WTC11 (cell line): ENCODE data around the gene BMPER. TPM values are rescaled to one million over a fixed set of nuclear protein-coding genes. Genes with fewer than 3 reads are reported as not detected.

Experiments
- ATAC-seq: fragments of 200-7000 bp; cut with Tn5 transposase; 2 replicates; pipeline ENCODE4 v1.10.0; 2021; ENCODE audit warnings: mild to moderate bottlenecking, moderate library complexity
- CTCF ChIA-PET: fragments of 300-600 bp; sonication (Branson Sonifier 250); formaldehyde crosslinking; loops from one replicate; lab custom pipeline; 2021; ENCODE audit warnings: antibody characterized with exemption; lab: Charles Lee
- POLR2A ChIA-PET: fragments of 350-600 bp; sonication (Branson Sonifier 250); formaldehyde crosslinking; loops from one replicate; lab custom pipeline; 2021; ENCODE audit warnings: antibody characterized with exemption; lab: Charles Lee
- DNase-seq: peaks from one replicate; pipeline ENCODE4 v3.0.0; 2021; ENCODE audit warnings: low spot score
- H3K27ac Mint-ChIP-seq: 2 replicates; pipeline ENCODE4 v1.8.0; 2021; ENCODE audit warnings: mixed read lengths
- H3K27me3 Mint-ChIP-seq: 2 replicates; pipeline ENCODE4 v1.8.0; 2021; ENCODE audit warnings: low read depth, mild to moderate bottlenecking, moderate library complexity, mixed read lengths
- H3K36me3 Mint-ChIP-seq: 2 replicates; pipeline ENCODE4 v1.8.0; 2021; ENCODE audit warnings: mixed read lengths
- H3K4me1 Mint-ChIP-seq: 2 replicates; pipeline ENCODE4 v1.8.0; 2022; ENCODE audit warnings: mixed read lengths
- H3K4me3 Mint-ChIP-seq: 2 replicates; pipeline ENCODE4 v1.8.0; 2021; ENCODE audit warnings: mild to moderate bottlenecking, moderate library complexity, mixed read lengths
- H3K9me3 Mint-ChIP-seq: 2 replicates; pipeline ENCODE4 v1.8.0; 2021; ENCODE audit warnings: mixed read lengths
- AFF4 ChIP-seq: sonication (generic); formaldehyde crosslinking; IDR thresholded peaks from 2 replicates; pipeline ENCODE4 v1.8.1; 2023; ENCODE audit warnings: mild to moderate bottlenecking, missing genetic modification reagents, borderline replicate concordance
- CREM ChIP-seq: sonication (generic); formaldehyde crosslinking; IDR thresholded peaks from 2 replicates; pipeline ENCODE4 v1.8.1; 2022; ENCODE audit warnings: mild to moderate bottlenecking, missing genetic modification reagents, moderate library complexity
- ESRRA ChIP-seq: sonication (generic); formaldehyde crosslinking; IDR thresholded peaks from 2 replicates; pipeline ENCODE4 v1.8.1; 2022; ENCODE audit warnings: mild to moderate bottlenecking, missing genetic modification reagents, borderline replicate concordance
- FOXP1 ChIP-seq: sonication (generic); formaldehyde crosslinking; IDR thresholded peaks from 2 replicates; pipeline ENCODE4 v1.8.0; 2022; ENCODE audit warnings: missing genetic modification reagents, mild to moderate bottlenecking, moderate library complexity, borderline replicate concordance
- JAZF1 ChIP-seq: fragments of 250-450 bp; sonication (Bioruptor Pico); IDR thresholded peaks from 2 replicates; pipeline ENCODE4 v1.9.0; 2021; ENCODE audit warnings: moderate library complexity, mild to moderate bottlenecking, inconsistent platforms
- NR2C2 ChIP-seq: sonication (generic); formaldehyde crosslinking; IDR thresholded peaks from 2 replicates; pipeline ENCODE4 v1.8.0; 2022; ENCODE audit warnings: mild to moderate bottlenecking, missing genetic modification reagents
- STAT6 ChIP-seq: sonication (generic); formaldehyde crosslinking; conservative IDR thresholded peaks from 2 replicates; pipeline ENCODE4 v1.8.1; 2023; ENCODE audit warnings: mild to moderate bottlenecking, low read depth, missing genetic modification reagents, moderate library complexity
- ZNF219 ChIP-seq: sonication (generic); formaldehyde crosslinking; IDR thresholded peaks from 2 replicates; pipeline ENCODE4 v1.8.0; 2023; ENCODE audit warnings: missing genetic modification reagents, mild to moderate bottlenecking, borderline replicate concordance
- ZNF317 ChIP-seq: sonication (generic); formaldehyde crosslinking; IDR thresholded peaks from 2 replicates; pipeline ENCODE4 v1.8.1; 2023; ENCODE audit warnings: low read depth, mild to moderate bottlenecking, moderate library complexity, missing genetic modification reagents, borderline replicate concordance
- ZNF416 ChIP-seq: fragments of 250-450 bp; sonication (Bioruptor Pico); IDR thresholded peaks from 2 replicates; pipeline ENCODE4 v1.9.0; 2021; ENCODE audit warnings: mild to moderate bottlenecking, inconsistent platforms
- total RNA-seq: library from RNA; stranded (reverse); gene quantifications from 3 replicates; pipeline ENCODE4 v1.2.3, GENCODE V29; 2021
- TF ChIP-seq, protein P1 (sequence below): fragments of 250-450 bp; sonication (Bioruptor Pico); IDR thresholded peaks from 2 replicates; pipeline ENCODE4 v1.8.0; 2021; ENCODE audit warnings: mild to moderate bottlenecking
- TF ChIP-seq, protein P2 (sequence below): sonication (generic); formaldehyde crosslinking; IDR thresholded peaks from 2 replicates; pipeline ENCODE4 v1.8.1; 2022; ENCODE audit warnings: low read depth, mild to moderate bottlenecking, moderate library complexity, missing genetic modification reagents, borderline replicate concordance
- TF ChIP-seq, protein P3 (sequence below): sonication (generic); formaldehyde crosslinking; IDR thresholded peaks from 2 replicates; pipeline ENCODE4 v1.8.0; 2022; ENCODE audit warnings: mild to moderate bottlenecking, missing genetic modification reagents
- TF ChIP-seq, protein P4 (sequence below): sonication (generic); formaldehyde crosslinking; IDR thresholded peaks from 2 replicates; pipeline ENCODE4 v1.8.0; 2022; ENCODE audit warnings: mild to moderate bottlenecking, missing genetic modification reagents
- TF ChIP-seq, protein P5 (sequence below): sonication (generic); formaldehyde crosslinking; IDR thresholded peaks from 2 replicates; pipeline ENCODE4 v1.8.1; 2023; ENCODE audit warnings: mild to moderate bottlenecking, missing genetic modification reagents

BMPER gene
- total RNA-seq, 1 experiment from 2014 or later: 1.9 TPM

- TF ChIP-seq ZNF219 (CRISPR knock-in tag) (no peak), CREM (CRISPR knock-in tag) (no peak), FOXP1 (CRISPR knock-in tag) (no peak), JAZF1 (CRISPR knock-in tag) (no peak), STAT6 (CRISPR knock-in tag) (no peak)
- TF ChIP-seq, protein P1, sequence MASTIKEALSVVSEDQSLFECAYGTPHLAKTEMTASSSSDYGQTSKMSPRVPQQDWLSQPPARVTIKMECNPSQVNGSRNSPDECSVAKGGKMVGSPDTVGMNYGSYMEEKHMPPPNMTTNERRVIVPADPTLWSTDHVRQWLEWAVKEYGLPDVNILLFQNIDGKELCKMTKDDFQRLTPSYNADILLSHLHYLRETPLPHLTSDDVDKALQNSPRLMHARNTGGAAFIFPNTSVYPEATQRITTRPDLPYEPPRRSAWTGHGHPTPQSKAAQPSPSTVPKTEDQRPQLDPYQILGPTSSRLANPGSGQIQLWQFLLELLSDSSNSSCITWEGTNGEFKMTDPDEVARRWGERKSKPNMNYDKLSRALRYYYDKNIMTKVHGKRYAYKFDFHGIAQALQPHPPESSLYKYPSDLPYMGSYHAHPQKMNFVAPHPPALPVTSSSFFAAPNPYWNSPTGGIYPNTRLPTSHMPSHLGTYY (CRISPR knock-in tag): no peak
- TF ChIP-seq, protein P2, sequence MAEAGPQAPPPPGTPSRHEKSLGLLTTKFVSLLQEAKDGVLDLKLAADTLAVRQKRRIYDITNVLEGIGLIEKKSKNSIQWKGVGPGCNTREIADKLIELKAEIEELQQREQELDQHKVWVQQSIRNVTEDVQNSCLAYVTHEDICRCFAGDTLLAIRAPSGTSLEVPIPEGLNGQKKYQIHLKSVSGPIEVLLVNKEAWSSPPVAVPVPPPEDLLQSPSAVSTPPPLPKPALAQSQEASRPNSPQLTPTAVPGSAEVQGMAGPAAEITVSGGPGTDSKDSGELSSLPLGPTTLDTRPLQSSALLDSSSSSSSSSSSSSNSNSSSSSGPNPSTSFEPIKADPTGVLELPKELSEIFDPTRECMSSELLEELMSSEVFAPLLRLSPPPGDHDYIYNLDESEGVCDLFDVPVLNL (CRISPR knock-in tag): no peak
Measured at GRCh38 chr7:34135924-34136323, 230.6 kb downstream of the BMPER start (continued).

DNA sequence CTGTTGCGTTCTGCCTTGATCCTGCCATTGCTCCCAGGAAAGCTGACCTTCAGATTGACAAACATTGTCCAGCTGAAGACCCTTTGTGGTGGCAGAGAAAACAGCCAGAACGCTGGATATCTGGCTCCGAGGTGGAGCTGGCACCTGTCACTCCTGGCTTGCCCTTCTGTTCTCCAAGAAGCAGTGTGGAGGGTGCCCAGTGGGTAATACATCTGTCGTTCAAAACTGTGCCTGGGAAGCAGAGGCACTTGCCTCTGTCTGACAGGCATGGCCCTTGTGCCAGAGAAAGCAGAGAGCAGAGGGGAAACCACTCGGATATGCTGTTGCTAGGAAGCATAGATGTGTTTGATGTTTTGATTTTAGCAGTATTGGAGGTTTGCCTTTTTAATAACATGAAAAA lies 231.4 kb downstream of the BMPER start:
- ChIA-PET CTCF (interaction anchor here (0.8 to 1.7 kb wide), 2 partner anchors 154 to 184 kb away, joined by 4 to 13 read pairs; no protein-coding TSS in a partner anchor), POLR2A (no interaction called here)
- Mint-ChIP-seq H3K27ac (no peak overlapping the region), H3K4me1 (peaks cover 20% of the 10 kb centered on the region), H3K4me3 (no peak overlapping the region), H3K27me3 (no peaks in the 10 kb centered on the region; the same call in 1 of the 2 replicates), H3K9me3 (no peaks in the 10 kb centered on the region), H3K36me3 (no peaks in the 10 kb centered on the region)
- DNase-seq (no peak), ATAC-seq (no peak)
- TF ChIP-seq ESRRA (CRISPR knock-in tag): no peak
- TF ChIP-seq, protein P3, sequence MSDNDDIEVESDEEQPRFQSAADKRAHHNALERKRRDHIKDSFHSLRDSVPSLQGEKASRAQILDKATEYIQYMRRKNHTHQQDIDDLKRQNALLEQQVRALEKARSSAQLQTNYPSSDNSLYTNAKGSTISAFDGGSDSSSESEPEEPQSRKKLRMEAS (CRISPR knock-in tag): no peak
- TF ChIP-seq, protein P4, sequence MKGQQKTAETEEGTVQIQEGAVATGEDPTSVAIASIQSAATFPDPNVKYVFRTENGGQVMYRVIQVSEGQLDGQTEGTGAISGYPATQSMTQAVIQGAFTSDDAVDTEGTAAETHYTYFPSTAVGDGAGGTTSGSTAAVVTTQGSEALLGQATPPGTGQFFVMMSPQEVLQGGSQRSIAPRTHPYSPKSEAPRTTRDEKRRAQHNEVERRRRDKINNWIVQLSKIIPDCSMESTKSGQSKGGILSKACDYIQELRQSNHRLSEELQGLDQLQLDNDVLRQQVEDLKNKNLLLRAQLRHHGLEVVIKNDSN (CRISPR knock-in tag): no peak
- no peak for TF ChIP-seq ZNF317 (CRISPR knock-in tag)
- TF ChIP-seq ZNF416 (CRISPR knock-in tag): no peak
- no peak for TF ChIP-seq AFF4 (CRISPR knock-in tag)
- no peak for TF ChIP-seq NR2C2 (CRISPR knock-in tag)
- TF ChIP-seq, protein P5, sequence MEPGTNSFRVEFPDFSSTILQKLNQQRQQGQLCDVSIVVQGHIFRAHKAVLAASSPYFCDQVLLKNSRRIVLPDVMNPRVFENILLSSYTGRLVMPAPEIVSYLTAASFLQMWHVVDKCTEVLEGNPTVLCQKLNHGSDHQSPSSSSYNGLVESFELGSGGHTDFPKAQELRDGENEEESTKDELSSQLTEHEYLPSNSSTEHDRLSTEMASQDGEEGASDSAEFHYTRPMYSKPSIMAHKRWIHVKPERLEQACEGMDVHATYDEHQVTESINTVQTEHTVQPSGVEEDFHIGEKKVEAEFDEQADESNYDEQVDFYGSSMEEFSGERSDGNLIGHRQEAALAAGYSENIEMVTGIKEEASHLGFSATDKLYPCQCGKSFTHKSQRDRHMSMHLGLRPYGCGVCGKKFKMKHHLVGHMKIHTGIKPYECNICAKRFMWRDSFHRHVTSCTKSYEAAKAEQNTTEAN (CRISPR knock-in tag): no peak
